ENCODE results near the gene GALNT5.

GRCh38 chr2:157305723-157306110 is 48.2 kb downstream of the GALNT5 start:
- TF ChIP-seq CTCF (IDR thresholded peaks at IDR 0.05; ENCODE audit: low read depth, low read length, poor library complexity, severe bottlenecking), result no peak
- no peak for TF ChIP-seq EZH2phosphoT487 (IDR thresholded peaks at IDR 0.05; ENCODE audit: borderline replicate concordance, low read length)
